A673 (cell line): Measurements from ENCODE around the gene DNMT3A. TPM values are rescaled to one million over a fixed set of nuclear protein-coding genes. Genes with fewer than 3 reads are reported as not detected.

Source experiments
- BruUV-seq: library from RNA; stranded (reverse); fragments of 400-500 nt; replicated peaks from 2 replicates; lab custom pipeline; 2021; lab: Mats Ljungman, UMichigan
- CTCF ChIA-PET: fragments of 300-600 bp; sonication (Branson Sonifier 250); formaldehyde crosslinking; loops from one replicate; lab custom pipeline; 2022; ENCODE audit warnings: antibody characterized with exemption; lab: Charles Lee
- POLR2A ChIA-PET: fragments of 300-600 bp; sonication (Branson Sonifier 250); formaldehyde crosslinking; loops from one replicate; lab custom pipeline; 2022; ENCODE audit warnings: antibody characterized with exemption; ENCODE audit not compliant: low non-redundant PET; lab: Charles Lee
- DNase-seq: peaks from one replicate; pipeline ENCODE4 v3.0.0-alpha.2; 2015; ENCODE audit warnings: low spot score
- H3K27ac ChIP-seq: fragments of 200-600 bp; sonication (generic); 2 replicates; pipeline ENCODE4 v1.5.1; 2016; ENCODE audit warnings: mixed run types, low read depth, mild to moderate bottlenecking, mixed read lengths, antibody characterized with exemption, low read length; ENCODE audit not compliant: poor library complexity, severe bottlenecking
- H3K27me3 ChIP-seq: fragments of 200-600 bp; sonication (generic); replicated peaks from 2 replicates; pipeline ENCODE4 v1.6.1; 2017; ENCODE audit warnings: mixed run types, low read depth, mild to moderate bottlenecking, mixed read lengths, antibody characterized with exemption, low read length; ENCODE audit not compliant: insufficient read depth, poor library complexity
- H3K36me3 ChIP-seq: fragments of 200-600 bp; sonication (generic); 2 replicates; pipeline ENCODE4 v1.6.1; 2016; ENCODE audit warnings: mixed run types, mild to moderate bottlenecking, mixed read lengths, antibody characterized with exemption, low read length; ENCODE audit not compliant: insufficient read depth, poor library complexity, severe bottlenecking
- H3K4me1 ChIP-seq: fragments of 200-600 bp; sonication (generic); 2 replicates; pipeline ENCODE4 v1.6.1; 2017; ENCODE audit warnings: mixed run types, mild to moderate bottlenecking, mixed read lengths, antibody characterized with exemption, low read length; ENCODE audit not compliant: insufficient read depth, poor library complexity, severe bottlenecking
- H3K4me3 ChIP-seq: fragments of 200-600 bp; sonication (generic); 2 replicates; pipeline ENCODE4 v1.5.1; 2016; ENCODE audit warnings: low read depth, mixed run types, mild to moderate bottlenecking, mixed read lengths, low read length; ENCODE audit not compliant: poor library complexity, severe bottlenecking
- H3K9me3 ChIP-seq: fragments of 200-600 bp; sonication (generic); 2 replicates; pipeline ENCODE4 v1.6.1; 2016; ENCODE audit warnings: mixed run types, low read depth, mild to moderate bottlenecking, mixed read lengths, antibody characterized with exemption, low read length; ENCODE audit not compliant: poor library complexity, severe bottlenecking
- EZH2 ChIP-seq: fragments of 200-600 bp; sonication (generic); IDR thresholded peaks from 2 replicates; pipeline ENCODE4 v1.6.1; 2017; ENCODE audit warnings: borderline replicate concordance, low read depth, mild to moderate bottlenecking, mixed read lengths, antibody characterized with exemption, low read length; ENCODE audit not compliant: poor library complexity, severe bottlenecking
- intact Hi-C: fragments of 100-400 bp; cut with micrococcal nuclease; formaldehyde crosslinking; loops from one replicate; pipeline ENCODE4 v1.10.0; 2022; ENCODE audit not compliant: unreplicated experiment
- total RNA-seq: library from RNA; stranded (reverse); gene quantifications from 2 replicates; pipeline ENCODE4 v1.2.3, GENCODE V29; 2021
- TF ChIP-seq, protein P1 (sequence below): fragments of 300-800, 200-600 bp; sonication (generic); conservative IDR thresholded peaks from 2 replicates; pipeline ENCODE4 v1.5.1; 2017; ENCODE audit warnings: low read depth, mild to moderate bottlenecking, antibody characterized with exemption, low read length, moderate library complexity, mixed read lengths

DNMT3A gene
- total RNA-seq, 1 experiment from 2014 or later, result 109 TPM

DNA sequence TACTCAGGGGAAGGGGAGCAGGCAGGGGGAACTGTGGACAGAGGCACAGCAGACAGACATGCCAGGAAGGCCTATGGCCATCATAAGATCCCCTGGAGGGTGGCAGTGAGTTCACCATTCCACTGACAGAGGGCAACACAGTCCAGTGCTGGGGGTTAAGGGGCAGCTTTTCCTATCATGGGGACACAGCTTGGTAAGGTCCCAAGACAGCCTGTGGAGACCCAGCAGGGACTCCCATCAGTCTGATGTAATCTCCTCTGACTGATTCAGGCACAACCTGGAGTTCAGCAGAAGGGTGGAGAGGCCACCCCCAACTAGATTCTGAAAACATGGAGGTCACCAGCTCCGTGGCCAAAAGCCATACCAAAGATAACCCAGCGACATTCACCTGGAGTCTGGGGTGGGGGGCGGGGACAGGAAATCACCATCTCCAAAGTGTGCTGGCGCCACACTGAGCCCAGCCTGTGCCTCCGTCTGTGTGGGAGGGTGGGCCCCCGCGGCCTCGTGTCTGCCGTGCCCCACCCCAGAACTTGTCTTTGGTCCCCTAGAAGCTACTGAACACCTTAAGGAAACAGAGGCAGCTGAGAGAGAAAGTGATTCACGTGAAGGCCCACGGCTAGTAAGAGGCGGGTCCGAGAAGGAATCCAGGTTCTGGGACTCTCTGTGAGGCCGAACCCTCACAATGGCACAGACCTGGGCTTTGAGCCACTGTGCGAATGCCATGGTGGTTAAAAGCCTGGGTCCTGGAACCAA lies 28.6 kb downstream of the DNMT3A start:
- no peak for TF ChIP-seq EZH2
- TF ChIP-seq, protein P1, sequence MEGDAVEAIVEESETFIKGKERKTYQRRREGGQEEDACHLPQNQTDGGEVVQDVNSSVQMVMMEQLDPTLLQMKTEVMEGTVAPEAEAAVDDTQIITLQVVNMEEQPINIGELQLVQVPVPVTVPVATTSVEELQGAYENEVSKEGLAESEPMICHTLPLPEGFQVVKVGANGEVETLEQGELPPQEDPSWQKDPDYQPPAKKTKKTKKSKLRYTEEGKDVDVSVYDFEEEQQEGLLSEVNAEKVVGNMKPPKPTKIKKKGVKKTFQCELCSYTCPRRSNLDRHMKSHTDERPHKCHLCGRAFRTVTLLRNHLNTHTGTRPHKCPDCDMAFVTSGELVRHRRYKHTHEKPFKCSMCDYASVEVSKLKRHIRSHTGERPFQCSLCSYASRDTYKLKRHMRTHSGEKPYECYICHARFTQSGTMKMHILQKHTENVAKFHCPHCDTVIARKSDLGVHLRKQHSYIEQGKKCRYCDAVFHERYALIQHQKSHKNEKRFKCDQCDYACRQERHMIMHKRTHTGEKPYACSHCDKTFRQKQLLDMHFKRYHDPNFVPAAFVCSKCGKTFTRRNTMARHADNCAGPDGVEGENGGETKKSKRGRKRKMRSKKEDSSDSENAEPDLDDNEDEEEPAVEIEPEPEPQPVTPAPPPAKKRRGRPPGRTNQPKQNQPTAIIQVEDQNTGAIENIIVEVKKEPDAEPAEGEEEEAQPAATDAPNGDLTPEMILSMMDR, result no peak
- H3K9me3 ChIP-seq, result no peaks in the 10 kb centered on the region
- H3K36me3 ChIP-seq, result peaks cover 11% of the 10 kb centered on the region
- intact Hi-C loops, result no loop called here
- BruUV-seq, result no TSS peak
- ChIA-PET CTCF (interaction anchor here (0.5 kb wide), 1 partner anchor 210 kb away, joined by 3 read pairs; no protein-coding TSS in a partner anchor), POLR2A (no interaction called here)
- no peak overlapping the region for H3K4me3 ChIP-seq
- no peaks in the 10 kb centered on the region for H3K27me3 ChIP-seq
- H3K4me1 ChIP-seq, result peaks cover 44% of the 10 kb centered on the region
- H3K27ac ChIP-seq, result peak overlapping the region; percentile 94
- DNase-seq, result no peak

DNA sequence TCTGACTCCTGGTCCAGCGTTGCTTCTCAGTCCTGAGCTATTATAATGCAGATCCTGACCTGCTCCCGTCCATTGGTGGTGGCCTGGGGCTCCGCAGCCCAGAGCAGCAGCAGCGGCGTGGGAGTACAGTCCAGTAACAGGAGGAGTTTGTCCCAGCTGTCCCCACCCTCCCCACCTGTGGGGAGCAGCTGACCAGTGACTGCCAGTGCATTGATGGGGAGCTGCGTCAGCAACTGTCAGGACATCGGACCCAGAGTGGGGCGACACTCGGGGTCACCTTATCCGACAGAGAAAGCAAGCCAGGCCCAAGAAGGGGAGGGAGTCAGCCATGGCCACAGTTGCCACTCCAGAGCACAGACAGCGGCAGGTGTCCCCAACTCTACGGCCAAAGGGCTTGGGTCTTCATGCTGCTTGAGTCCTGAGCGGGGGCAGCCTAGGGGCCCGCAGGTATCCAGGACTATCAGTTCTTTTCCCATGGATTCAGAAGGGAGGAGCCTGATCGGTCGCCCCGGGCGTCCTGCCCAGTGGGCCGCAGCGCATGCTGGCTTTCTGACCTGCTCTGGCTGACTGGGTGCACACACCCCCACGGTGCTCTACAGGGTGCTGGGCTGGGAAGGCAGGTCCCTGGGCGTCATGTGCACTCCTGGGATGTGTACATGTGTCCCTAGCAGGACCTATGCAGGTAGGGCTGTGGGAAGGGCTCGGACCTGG lies 29.7 kb downstream of the DNMT3A start:
- H3K4me3 ChIP-seq, result no peak overlapping the region
- intact Hi-C loops, result no loop called here
- peak overlapping the region; percentile 94 for H3K27ac ChIP-seq
- ChIA-PET POLR2A (no interaction called here), CTCF (no interaction called here)
- no peak for TF ChIP-seq EZH2
- TF ChIP-seq, protein P1, result no peak
- H3K9me3 ChIP-seq, result no peaks in the 10 kb centered on the region
- no TSS peak for BruUV-seq
- H3K4me1 ChIP-seq, result peaks cover 46% of the 10 kb centered on the region
- no peaks in the 10 kb centered on the region for H3K27me3 ChIP-seq
- no peak for DNase-seq
- peaks cover 12% of the 10 kb centered on the region for H3K36me3 ChIP-seq

- peaks cover 54% of the 10 kb centered on the region for H3K4me1 ChIP-seq
- no peaks in the 10 kb centered on the region for H3K9me3 ChIP-seq
- H3K4me3 ChIP-seq, result no peak overlapping the region
- intact Hi-C loops, result no loop called here
- ChIA-PET CTCF (no interaction called here), POLR2A (no interaction called here)
- no TSS peak for BruUV-seq
- H3K27ac ChIP-seq, result peak overlapping the region; percentile 24
- TF ChIP-seq, protein P1, result no peak
- TF ChIP-seq EZH2, result no peak
- DNase-seq, result no peak
- H3K27me3 ChIP-seq, result no peaks in the 10 kb centered on the region
- H3K36me3 ChIP-seq, result peaks cover 12% of the 10 kb centered on the region
Observed at GRCh38 chr2:25310965-25311864, 30.5 kb downstream of the DNMT3A start.
